ENCODE measurements around the gene TDP1. TPM values are rescaled to one million over a fixed set of nuclear protein-coding genes. Genes with fewer than 3 reads are reported as not detected.
A peak's percentile ranks its signal among the peaks of the same experiment; 100 is the strongest.

Gene TDP1
- total and polyA plus RNA-seq, 7 experiments from 2014 or later: 39.0 to 69.2 (median 62.3) TPM

DNA sequence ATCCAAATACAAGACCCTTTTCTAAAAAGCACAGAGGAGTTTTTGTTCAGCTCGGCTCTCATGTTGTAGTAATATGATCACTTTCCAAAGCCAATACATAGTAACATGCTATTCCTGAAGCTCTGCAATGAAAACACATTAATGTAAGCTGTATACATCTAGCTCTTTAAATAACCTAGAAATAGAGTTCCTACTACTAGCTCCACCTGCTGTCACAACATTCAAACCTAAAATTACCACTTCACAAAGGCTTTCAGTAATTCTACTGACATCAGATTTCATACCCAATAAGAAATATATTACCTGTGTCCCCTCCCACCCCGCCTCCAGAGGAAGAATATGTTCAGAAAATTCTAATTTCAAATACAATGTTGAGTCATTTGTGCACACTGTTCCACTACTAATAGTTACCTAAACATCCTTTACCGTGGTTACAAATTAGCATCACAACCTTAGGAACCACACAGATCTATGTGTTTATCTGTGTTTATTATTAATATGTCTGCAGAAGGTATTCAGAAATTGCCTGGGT is 19.0 kb upstream of the TDP1 start:
- ATAC-seq: no peak
- H3K27ac Mint-ChIP-seq: no peak overlapping the region
- DNase-seq: no peak
- peaks cover 0 to 2% (median 0%) of the 10 kb centered on the region in 11 donors for H3K9me3 Mint-ChIP-seq
- H3K36me3 Mint-ChIP-seq: peaks cover 0 to 13% (median 0%) of the 10 kb centered on the region in 5 donors
- H3K27ac ChIP-seq (ENCODE audit: low read depth, low read length): no peak overlapping the region
- H3K4me3 Mint-ChIP-seq: no peak overlapping the region
- H3K9me3 ChIP-seq (ENCODE audit: control insufficient read depth in 2 of 3, low read length in 3 of 3): no peaks in the 10 kb centered on the region
- POLR2A ChIA-PET: interaction anchor here (1.0 kb wide), 1 partner anchor 20 kb away, joined by 3 read pairs; no protein-coding TSS in a partner anchor
- no peak overlapping the region for H3K4me3 ChIP-seq (ENCODE audit: low read length)
- no peaks in the 10 kb centered on the region for H3K4me1 ChIP-seq (ENCODE audit: control insufficient read depth in 2 of 2, insufficient read depth in 2 of 2, low read length in 2 of 2)
- no peaks in the 10 kb centered on the region for H3K27me3 ChIP-seq (ENCODE audit: control insufficient read depth in 2 of 2, insufficient read depth in 2 of 2, low read length in 2 of 2)
- intact Hi-C loops (cut with micrococcal nuclease): loop anchor here (5.0 kb wide), 2 partner anchors 126 to 761 kb away; partner anchors contain the start of gene KCNK13 (in 1 of the 2)
- H3K4me1 Mint-ChIP-seq: no peaks in the 10 kb centered on the region
- CTCF ChIA-PET: interaction anchor here (0.6 to 0.8 kb wide), 2 partner anchors 101 to 1033 kb away, joined by 3 read pairs; no protein-coding TSS in a partner anchor
- H3K36me3 ChIP-seq (ENCODE audit: control insufficient read depth in 2 of 3, insufficient read depth in 3 of 3, low read length in 3 of 3): no peaks in the 10 kb centered on the region
- peaks cover 0 to 5% (median 0%) of the 10 kb centered on the region in 5 donors for H3K27me3 Mint-ChIP-seq

GRCh38 chr14:89941830-89942377 is 13.8 kb upstream of the TDP1 start:
- no peak overlapping the region for H3K4me3 ChIP-seq (ENCODE audit: low read length)
- ChIA-PET POLR2A (interaction anchor here (1.6 kb wide), 1 partner anchor 14 kb away, joined by 3 read pairs; the partner anchor contains the start of gene TDP1), CTCF (interaction anchor here (1.7 kb wide), 1 partner anchor 294 kb away, joined by 5 read pairs; no protein-coding TSS in a partner anchor)
- Mint-ChIP-seq H3K9me3 (peaks cover 0 to 2% (median 0%) of the 10 kb centered on the region in 11 donors), H3K36me3 (peaks cover 0 to 3% (median 0%) of the 10 kb centered on the region in 5 donors), H3K4me1 (peaks cover 0 to 5% (median 0%) of the 10 kb centered on the region in 7 donors), H3K27me3 (peaks cover 0 to 5% (median 0%) of the 10 kb centered on the region in 5 donors), H3K4me3 (no peak overlapping the region), H3K27ac (no peak overlapping the region)
- no peaks in the 10 kb centered on the region for H3K27me3 ChIP-seq (ENCODE audit: control insufficient read depth in 2 of 2, insufficient read depth in 2 of 2, low read length in 2 of 2)
- DNase-seq: no peak
- H3K9me3 ChIP-seq (ENCODE audit: control insufficient read depth in 2 of 3, low read length in 3 of 3): no peaks in the 10 kb centered on the region
- intact Hi-C loops (cut with micrococcal nuclease): no loop called here
- H3K27ac ChIP-seq (ENCODE audit: low read depth, low read length): no peak overlapping the region
- no peak for ATAC-seq
- no peaks in the 10 kb centered on the region for H3K36me3 ChIP-seq (ENCODE audit: control insufficient read depth in 2 of 3, insufficient read depth in 3 of 3, low read length in 3 of 3)
- no peaks in the 10 kb centered on the region for H3K4me1 ChIP-seq (ENCODE audit: control insufficient read depth in 2 of 2, insufficient read depth in 2 of 2, low read length in 2 of 2)

GRCh38 chr14:89947344-89947743 is 8.4 kb upstream of the TDP1 start:
- ChIA-PET POLR2A (interaction anchor here (1.4 kb wide), 1 partner anchor 10 kb away, joined by 5 read pairs; no protein-coding TSS in a partner anchor), CTCF (no interaction called here)
- DNase-seq (no peak), ATAC-seq (no peak)
- H3K36me3 Mint-ChIP-seq: peaks cover 0 to 11% (median 9%) of the 10 kb centered on the region in 5 donors
- H3K4me3 Mint-ChIP-seq: no peak overlapping the region
- H3K4me3 ChIP-seq (ENCODE audit: low read length): no peak overlapping the region
- H3K27ac Mint-ChIP-seq: no peak overlapping the region
- no peak overlapping the region for H3K27ac ChIP-seq (ENCODE audit: low read depth, low read length)
- H3K27me3 ChIP-seq (ENCODE audit: control insufficient read depth in 2 of 2, insufficient read depth in 2 of 2, low read length in 2 of 2): no peaks in the 10 kb centered on the region
- peaks cover 0 to 5% (median 0%) of the 10 kb centered on the region in 7 donors for H3K4me1 Mint-ChIP-seq
- H3K4me1 ChIP-seq (ENCODE audit: control insufficient read depth in 2 of 2, insufficient read depth in 2 of 2, low read length in 2 of 2): no peaks in the 10 kb centered on the region
- H3K9me3 Mint-ChIP-seq: peaks cover 0 to 4% (median 0%) of the 10 kb centered on the region in 11 donors
- H3K27me3 Mint-ChIP-seq: no peaks in the 10 kb centered on the region
- intact Hi-C loops (cut with micrococcal nuclease): no loop called here
- no peaks in the 10 kb centered on the region for H3K9me3 ChIP-seq (ENCODE audit: control insufficient read depth in 2 of 3, low read length in 3 of 3)
- no peaks in the 10 kb centered on the region for H3K36me3 ChIP-seq (ENCODE audit: control insufficient read depth in 2 of 3, insufficient read depth in 3 of 3, low read length in 3 of 3)

- Histone ChIP-seq H3K27ac (ENCODE audit: low read depth, low read length) (no peak overlapping the region), H3K4me1 (ENCODE audit: control insufficient read depth in 2 of 2, insufficient read depth in 2 of 2, low read length in 2 of 2) (peaks cover 11 to 13% of the 10 kb centered on the region in 2 donors), H3K36me3 (ENCODE audit: control insufficient read depth in 2 of 3, insufficient read depth in 3 of 3, low read length in 3 of 3) (no peaks in the 10 kb centered on the region), H3K27me3 (ENCODE audit: control insufficient read depth in 2 of 2, insufficient read depth in 2 of 2, low read length in 2 of 2) (no peaks in the 10 kb centered on the region), H3K4me3 (ENCODE audit: low read length) (no peak overlapping the region), H3K9me3 (ENCODE audit: control insufficient read depth in 2 of 3, low read length in 3 of 3) (no peaks in the 10 kb centered on the region)
- peak overlapping the region in 3 of 10 donors; percentile 4 to 11 (median 5) for H3K4me3 Mint-ChIP-seq
- no peaks in the 10 kb centered on the region for H3K27me3 Mint-ChIP-seq
- no peak for ATAC-seq
- H3K9me3 Mint-ChIP-seq: peaks cover 0 to 4% (median 0%) of the 10 kb centered on the region in 11 donors
- H3K36me3 Mint-ChIP-seq: peaks cover 0 to 18% (median 10%) of the 10 kb centered on the region in 5 donors
- intact Hi-C loops (cut with micrococcal nuclease): loop anchor here (5.0 to 10.0 kb wide), 7 partner anchors 230 to 1958 kb away; partner anchors contain the start of genes GALC (in 1 of the 2), PPP4R3A (in 1 of the 2), RPS6KA5 (in 1 of the 2) and SPATA7 (in 1 of the 2)
- H3K27ac Mint-ChIP-seq: no peak overlapping the region
- ChIA-PET CTCF (no interaction called here), POLR2A (interaction anchor here (0.6 kb wide), 1 partner anchor 21 kb away, joined by 3 read pairs; no protein-coding TSS in a partner anchor)
- DNase-seq: no peak
- peaks cover 12 to 38% (median 26%) of the 10 kb centered on the region in 7 donors for H3K4me1 Mint-ChIP-seq
Measured at GRCh38 chr14:89952576-89952975, 3.2 kb upstream of the TDP1 start.

- H3K9me3 ChIP-seq (ENCODE audit: control insufficient read depth in 2 of 3, low read length in 3 of 3): no peaks in the 10 kb centered on the region
- ChIA-PET POLR2A (interaction anchor here (2.9 to 3.5 kb wide), 2 partner anchors 9 to 431 kb away, joined by 8 to 19 read pairs; no protein-coding TSS in a partner anchor), CTCF (interaction anchor here (2.1 kb wide), 1 partner anchor 15 kb away, joined by 8 read pairs; no protein-coding TSS in a partner anchor)
- H3K4me3 Mint-ChIP-seq: peak overlapping the region in 9 of 10 donors; percentile 40 to 98 (median 94)
- H3K36me3 ChIP-seq (ENCODE audit: control insufficient read depth in 2 of 3, insufficient read depth in 3 of 3, low read length in 3 of 3): peaks cover 0 to 7% (median 0%) of the 10 kb centered on the region in 3 experiments
- H3K4me3 ChIP-seq (ENCODE audit: low read length): no peak overlapping the region
- peaks cover 15% of the 10 kb centered on the region in 2 donors for H3K4me1 ChIP-seq (ENCODE audit: control insufficient read depth in 2 of 2, insufficient read depth in 2 of 2, low read length in 2 of 2)
- peaks cover 21 to 48% (median 36%) of the 10 kb centered on the region in 7 donors for H3K4me1 Mint-ChIP-seq
- no peak for ATAC-seq
- H3K27ac ChIP-seq (ENCODE audit: low read depth, low read length): peak overlapping the region; percentile 57
- peak overlapping the region in 1 of 9 donors; percentile 63 for H3K27ac Mint-ChIP-seq
- no peaks in the 10 kb centered on the region for H3K27me3 Mint-ChIP-seq
- intact Hi-C loops (cut with micrococcal nuclease): loop anchor here (1.0 to 10.0 kb wide), 21 partner anchors 14 to 1961 kb away; partner anchors contain the start of genes GALC (in 2 of the 2), ZC3H14 (in 2 of the 2), EML5 (in 1 of the 2) and KCNK13 (in 1 of the 2)
- no peak for DNase-seq
- peaks cover 0 to 23% (median 6%) of the 10 kb centered on the region in 5 donors for H3K36me3 Mint-ChIP-seq
- H3K27me3 ChIP-seq (ENCODE audit: control insufficient read depth in 2 of 2, insufficient read depth in 2 of 2, low read length in 2 of 2): no peaks in the 10 kb centered on the region
- H3K9me3 Mint-ChIP-seq: peaks cover 0 to under 1% (median 0%) of the 10 kb centered on the region in 11 donors
Measured at GRCh38 chr14:89953602-89954001, 2.1 kb upstream of the TDP1 start.
